GM12801 (cell line): ENCODE data around the gene FAM210A.

Source experiments
- CTCF ChIP-seq: IDR thresholded peaks from one replicate; pipeline ENCODE4 v1.5.1; 2011; ENCODE audit warnings: control low read depth; ENCODE audit not compliant: insufficient read length; ENCODE audit errors: extremely low read depth

FAM210A gene

GRCh38 chr18:13627639-13628038 lies 98.7 kb downstream of the FAM210A start:
- TF ChIP-seq CTCF: no peak

DNA sequence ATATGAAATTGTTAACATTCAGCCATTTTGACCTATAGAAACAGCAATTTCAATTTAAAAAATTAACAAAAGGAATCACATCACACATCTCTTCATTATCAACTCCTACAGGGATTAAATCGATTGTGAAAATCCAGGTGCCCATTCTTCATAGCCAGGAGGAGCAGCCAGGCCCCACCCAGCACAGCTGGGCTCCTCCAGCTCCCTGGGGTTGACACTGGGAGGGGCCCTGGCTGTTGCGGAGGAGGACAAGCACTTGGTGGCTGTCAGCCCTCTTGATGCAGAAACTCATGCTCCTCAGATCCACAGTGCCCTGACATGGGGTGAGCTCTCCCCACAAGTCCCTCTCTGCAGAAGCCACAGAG lies 99.8 kb downstream of the FAM210A start:
- TF ChIP-seq CTCF: no peak

DNA sequence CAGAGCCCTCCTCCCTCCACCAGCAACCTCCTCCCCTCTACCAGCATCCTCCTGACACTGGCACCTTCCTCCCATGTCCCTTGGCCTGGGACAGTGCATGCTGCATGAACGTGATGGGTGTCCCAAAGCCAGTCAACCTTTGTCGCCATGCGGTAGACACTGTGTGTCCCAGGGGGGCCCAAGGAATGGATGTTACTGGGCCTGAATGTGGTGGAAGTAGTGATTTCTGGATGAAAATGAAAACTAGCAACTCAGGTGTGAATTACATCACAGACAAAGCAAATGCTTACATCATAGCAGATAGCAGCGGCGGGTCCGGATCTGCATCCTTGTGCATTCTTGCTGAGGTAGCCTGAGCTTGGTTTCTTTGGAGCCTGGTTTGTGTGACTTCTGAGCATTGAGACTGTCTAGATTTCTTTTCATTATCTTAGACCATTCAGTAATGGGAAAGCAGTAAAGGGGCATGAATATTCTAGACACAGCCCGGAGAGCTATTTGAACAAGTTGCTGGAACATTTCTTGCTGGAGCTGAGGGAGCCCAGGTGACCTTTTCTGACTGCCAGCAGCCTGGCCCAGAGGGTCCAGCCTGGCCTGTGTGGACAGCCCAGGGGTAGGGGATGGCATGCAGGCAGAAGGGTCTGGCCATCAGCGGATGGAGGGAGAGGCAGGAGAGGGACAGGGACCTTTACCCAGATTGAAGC lies 100.4 kb downstream of the FAM210A start:
- TF ChIP-seq CTCF: no peak

DNA sequence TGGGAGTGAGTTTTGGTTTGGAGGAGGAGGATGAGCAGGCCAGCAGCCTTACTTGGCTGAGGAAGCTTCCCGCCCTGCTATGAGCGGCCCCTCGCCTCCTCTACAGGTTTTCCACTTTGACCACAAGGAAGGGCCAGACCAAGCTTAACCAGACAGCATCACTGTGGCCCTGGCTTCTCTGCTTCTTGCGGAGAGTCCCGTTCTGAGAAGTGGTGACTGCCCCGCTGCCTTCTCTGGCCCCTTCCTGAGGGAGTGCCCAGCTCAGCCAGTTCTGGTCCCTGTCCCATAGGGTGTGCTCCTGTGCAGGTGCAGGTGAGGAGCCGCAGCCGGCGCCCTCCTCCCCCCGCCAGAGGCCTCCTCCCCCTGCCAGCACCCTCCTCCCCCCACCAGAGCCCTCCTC lies 101.0 kb downstream of the FAM210A start:
- TF ChIP-seq CTCF: no peak

- TF ChIP-seq CTCF: no peak
Measured at GRCh38 chr18:13624563-13625237, 101.7 kb downstream of the FAM210A start.

DNA sequence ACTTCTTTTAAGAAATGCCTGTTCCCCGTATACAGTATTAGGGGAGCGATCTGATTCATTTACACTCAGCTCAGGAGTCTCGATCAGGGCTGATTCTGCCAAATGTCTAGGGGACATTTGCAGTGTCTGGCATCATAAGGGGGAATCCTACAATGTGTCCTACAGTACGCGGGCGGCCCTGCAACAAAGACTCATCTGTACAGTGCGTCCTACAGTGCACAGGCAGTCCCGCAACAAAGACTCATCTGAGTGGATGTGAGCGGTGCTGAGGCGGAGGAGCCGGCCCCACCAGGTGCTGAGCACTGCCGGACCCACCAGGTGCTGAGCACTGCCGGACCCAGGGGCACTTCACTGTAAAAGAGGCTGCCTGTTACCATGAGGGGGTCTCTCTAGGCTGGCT lies 102.5 kb downstream of the FAM210A start:
- no peak for TF ChIP-seq CTCF

DNA sequence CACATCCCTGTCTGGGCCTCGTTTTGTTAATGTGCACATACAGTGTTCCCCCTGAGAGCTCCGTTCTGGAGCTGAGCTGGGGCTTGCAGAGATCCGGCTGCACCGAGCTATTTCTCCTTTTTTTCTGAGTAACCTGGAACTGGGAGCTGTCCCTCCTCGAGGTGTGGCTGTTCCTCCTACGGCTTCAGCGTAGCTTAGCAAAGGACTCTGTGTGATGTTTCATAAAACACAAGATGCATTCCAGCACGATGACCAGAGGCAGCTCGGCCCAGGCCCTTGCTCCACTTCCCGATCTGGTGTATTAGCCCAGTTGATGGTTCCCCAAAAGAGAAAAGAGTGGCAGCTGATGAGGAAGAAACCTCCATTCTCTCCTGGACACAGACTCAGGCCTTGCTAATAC lies 103.0 kb downstream of the FAM210A start:
- TF ChIP-seq CTCF: no peak

DNA sequence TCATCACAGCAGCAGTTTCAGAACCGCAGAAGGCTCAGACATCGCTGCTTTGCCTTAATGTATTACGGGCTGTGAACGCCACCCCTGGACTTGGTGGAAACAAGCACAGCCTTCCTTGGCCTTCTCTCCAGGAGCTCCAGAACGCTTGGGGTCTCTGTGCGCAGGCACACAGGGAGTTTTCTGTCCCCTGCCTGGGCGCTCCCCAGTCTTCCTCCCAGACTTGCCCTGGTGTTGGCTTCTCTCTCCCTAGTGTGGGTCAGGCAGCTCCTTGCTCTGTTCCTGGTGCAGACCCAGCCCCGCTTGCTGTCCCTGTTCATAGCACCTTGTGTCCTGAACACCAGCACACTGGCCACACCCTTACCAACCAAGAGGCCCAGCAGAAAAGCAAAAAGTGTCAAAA lies 103.6 kb downstream of the FAM210A start:
- no peak for TF ChIP-seq CTCF
